HG02970 (cell line): ENCODE data around the gene NPEPPS.
"Not testable (repeated sequence)": the region's sequence is repeated elsewhere in the genome, so short reads cannot be mapped to it uniquely, and the experiment has no call there.

Experiments
- ATAC-seq: cut with Tn5 transposase; IDR thresholded peaks from one replicate; pipeline ENCODE4 v1.9.1; 2021; ENCODE audit warnings: mild to moderate bottlenecking, moderate library complexity, moderate number of reproducible peaks; ENCODE audit not compliant: unreplicated experiment, low FRiP score

Gene NPEPPS

GRCh38 chr17:47530557-47531232 lies at the start of gene NPEPPS:
Gene NPEPPS (plus strand): TSS chr17:47531108. CDS start chr17:47531301, 193 bp downstream.
- ATAC-seq, result peak; percentile 76

GRCh38 chr17:47491841-47492212 lies 39.1 kb upstream of the NPEPPS start:
- ATAC-seq, result not testable (repeated sequence)

- not testable (repeated sequence) for ATAC-seq
Measured at GRCh38 chr17:47499074-47499473, 31.8 kb upstream of the NPEPPS start.

- ATAC-seq, result not testable (repeated sequence)
Measured at GRCh38 chr17:47499494-47499893, 31.4 kb upstream of the NPEPPS start.

- ATAC-seq, result not testable (repeated sequence)
Measured at GRCh38 chr17:47500620-47501019, 30.3 kb upstream of the NPEPPS start.

GRCh38 chr17:47502122-47502731 lies 28.7 kb upstream of the NPEPPS start:
- not testable (repeated sequence) for ATAC-seq

- not testable (repeated sequence) for ATAC-seq
Measured at GRCh38 chr17:47502776-47503455, 28.0 kb upstream of the NPEPPS start.

GRCh38 chr17:47511701-47512146 lies 19.2 kb upstream of the NPEPPS start:
- ATAC-seq, result not testable (repeated sequence)

GRCh38 chr17:47513301-47513700 lies 17.6 kb upstream of the NPEPPS start:
- not testable (repeated sequence) for ATAC-seq

- not testable (repeated sequence) for ATAC-seq
Measured at GRCh38 chr17:47518880-47519279, 12.0 kb upstream of the NPEPPS start.

GRCh38 chr17:47519365-47519764 lies 11.5 kb upstream of the NPEPPS start:
- not testable (repeated sequence) for ATAC-seq

- not testable (repeated sequence) for ATAC-seq
Measured at GRCh38 chr17:47520279-47520678, 10.6 kb upstream of the NPEPPS start.

GRCh38 chr17:47521434-47521833 lies 9.5 kb upstream of the NPEPPS start:
- not testable (repeated sequence) for ATAC-seq

- ATAC-seq, result not testable (repeated sequence)
Measured at GRCh38 chr17:47522341-47522740, 8.6 kb upstream of the NPEPPS start.

GRCh38 chr17:47531233-47531820 lies 419 bp downstream of the NPEPPS start:
- not testable (repeated sequence) for ATAC-seq

- ATAC-seq, result not testable (repeated sequence)
Measured at GRCh38 chr17:47539085-47539484, 8.2 kb downstream of the NPEPPS start.

- not testable (repeated sequence) for ATAC-seq
Measured at GRCh38 chr17:47541676-47542075, 10.8 kb downstream of the NPEPPS start.

GRCh38 chr17:47544327-47544726 lies 13.4 kb downstream of the NPEPPS start:
- not testable (repeated sequence) for ATAC-seq

- ATAC-seq, result not testable (repeated sequence)
Measured at GRCh38 chr17:47554733-47555132, 23.8 kb downstream of the NPEPPS start.

GRCh38 chr17:47556108-47556507 lies 25.2 kb downstream of the NPEPPS start:
- not testable (repeated sequence) for ATAC-seq
